GM18867 (cell line): ENCODE data around the gene ARHGAP12.

Experiments used
- ATAC-seq: cut with Tn5 transposase; IDR thresholded peaks from one replicate; pipeline ENCODE4 v1.9.1; 2021; ENCODE audit warnings: mild to moderate bottlenecking, moderate library complexity; ENCODE audit not compliant: unreplicated experiment

ARHGAP12 gene

GRCh38 chr10:31829776-31830175, 98.9 kb downstream of the ARHGAP12 start:
- no peak for ATAC-seq

GRCh38 chr10:31823358-31823757, 105.3 kb downstream of the ARHGAP12 start:
- no peak for ATAC-seq

DNA sequence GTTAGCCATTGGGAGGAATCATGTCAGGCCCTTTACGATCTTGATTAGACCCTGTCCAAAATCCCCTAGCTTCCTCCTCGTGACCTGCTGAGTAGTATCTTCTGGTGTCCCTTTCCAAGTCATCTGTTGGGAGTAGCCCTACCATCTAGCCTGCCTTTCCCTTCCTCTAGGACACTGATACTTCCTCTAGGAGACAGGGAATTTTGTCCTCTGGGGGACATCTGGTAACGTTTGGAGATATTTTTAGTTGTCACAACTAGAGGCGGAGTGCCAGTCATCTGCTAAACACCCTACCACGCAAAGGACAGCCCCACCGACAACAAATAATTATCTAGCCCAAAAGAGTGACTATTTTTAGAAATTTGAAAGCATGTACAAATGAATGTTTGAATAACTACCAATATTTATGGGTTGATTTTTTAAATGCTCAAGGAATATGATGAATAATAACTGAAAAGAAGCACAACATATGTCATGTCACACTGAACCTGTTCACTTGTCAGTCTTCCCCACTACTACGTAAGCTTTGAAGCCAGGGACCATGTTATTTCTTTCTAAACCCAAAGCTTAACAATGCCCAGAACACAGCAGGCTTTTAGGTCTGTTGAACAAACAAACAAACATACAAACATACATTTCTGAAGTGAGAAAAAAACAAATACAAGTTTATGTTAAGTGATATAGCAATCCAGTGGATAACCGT, 105.9 kb downstream of the ARHGAP12 start:
- no peak for ATAC-seq

- ATAC-seq, result no peak
Measured at GRCh38 chr10:31822150-31822549, 106.5 kb downstream of the ARHGAP12 start.

- no peak for ATAC-seq
Measured at GRCh38 chr10:31820778-31821369, 107.8 kb downstream of the ARHGAP12 start.

DNA sequence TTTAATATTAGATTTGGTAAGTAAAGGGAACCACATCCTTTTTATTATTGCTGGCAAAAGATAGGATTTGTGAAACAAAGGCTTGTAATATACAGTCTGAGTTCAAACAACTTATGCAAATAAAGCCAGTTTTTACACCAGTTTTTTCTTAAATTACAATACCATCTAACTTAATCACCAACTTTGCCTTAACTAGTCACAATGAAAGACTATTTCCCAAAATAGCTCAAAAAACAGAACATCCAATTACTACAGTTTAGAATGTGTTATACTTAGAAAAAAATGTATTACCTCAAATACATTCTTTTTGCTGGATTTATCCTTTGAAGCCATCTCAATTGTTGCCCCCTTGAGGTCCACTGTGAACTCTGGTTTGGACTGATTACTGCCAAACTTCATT, 108.5 kb downstream of the ARHGAP12 start:
- ATAC-seq, result no peak

DNA sequence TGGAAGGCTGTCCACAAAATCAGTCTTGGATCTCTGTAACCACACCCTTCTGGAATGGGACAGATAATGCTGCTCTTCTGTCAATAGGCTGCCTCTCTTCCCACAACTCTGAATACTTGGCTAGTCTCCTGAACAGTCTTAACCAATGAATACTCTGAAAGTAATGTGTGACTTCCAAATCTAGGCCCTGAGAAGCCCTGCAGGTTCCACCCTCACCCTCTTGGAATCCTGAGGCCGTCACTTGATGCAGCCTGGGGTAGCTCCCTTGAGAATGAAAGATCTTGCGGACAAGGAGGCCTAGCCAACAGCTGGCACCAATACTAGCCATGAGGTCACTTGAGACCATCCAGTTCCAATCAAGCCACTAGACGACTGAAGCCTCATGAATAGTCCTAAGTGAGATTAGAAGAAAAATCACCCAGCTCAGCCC, 109.2 kb downstream of the ARHGAP12 start:
- ATAC-seq, result no peak

- no peak for ATAC-seq
Measured at GRCh38 chr10:31816318-31816717, 112.3 kb downstream of the ARHGAP12 start.

GRCh38 chr10:31808258-31809218, 120.1 kb downstream of the ARHGAP12 start:
- peak; percentile 70 for ATAC-seq

- no peak for ATAC-seq
Measured at GRCh38 chr10:31804352-31804810, 124.2 kb downstream of the ARHGAP12 start.

- no peak for ATAC-seq
Measured at GRCh38 chr10:31803606-31804351, 124.9 kb downstream of the ARHGAP12 start.

DNA sequence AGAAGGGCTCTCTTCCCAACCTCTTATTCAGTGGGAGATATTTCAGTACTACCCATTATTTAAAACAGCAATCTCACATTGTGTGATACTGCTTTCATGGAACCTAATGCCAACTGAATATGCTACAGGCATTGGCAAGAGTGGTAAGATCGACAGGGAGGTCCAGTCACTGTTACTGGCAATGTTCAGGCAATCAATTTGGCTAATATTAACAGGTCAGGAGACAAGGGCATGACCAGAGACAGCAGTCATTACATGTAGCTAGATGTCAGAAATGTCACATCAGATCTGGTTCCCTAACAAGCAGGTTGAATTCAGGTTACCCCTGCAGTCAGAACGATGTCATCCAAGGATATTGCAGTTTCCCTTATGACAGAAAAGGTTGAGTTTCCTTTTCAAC, 129.4 kb downstream of the ARHGAP12 start:
- no peak for ATAC-seq

DNA sequence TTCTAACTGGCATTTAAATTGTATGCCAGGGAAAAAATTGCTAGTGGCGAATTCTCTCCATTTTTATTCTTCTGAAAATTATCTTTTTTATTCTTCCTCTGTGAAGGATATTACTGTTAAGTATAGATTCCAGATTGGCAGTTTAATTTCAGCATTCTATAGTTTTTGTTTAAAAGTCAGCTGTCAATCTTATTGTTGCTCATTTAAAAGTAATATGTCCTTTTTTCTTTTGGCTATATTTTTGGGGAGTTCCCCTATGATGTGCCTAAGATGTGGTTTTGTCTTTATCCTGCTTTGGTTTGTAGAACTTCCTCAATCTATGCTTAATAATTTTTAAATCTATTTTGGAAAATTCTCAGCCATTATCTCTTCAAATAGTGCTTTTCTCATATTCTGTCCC, 135.9 kb downstream of the ARHGAP12 start:
- ATAC-seq, result no peak

DNA sequence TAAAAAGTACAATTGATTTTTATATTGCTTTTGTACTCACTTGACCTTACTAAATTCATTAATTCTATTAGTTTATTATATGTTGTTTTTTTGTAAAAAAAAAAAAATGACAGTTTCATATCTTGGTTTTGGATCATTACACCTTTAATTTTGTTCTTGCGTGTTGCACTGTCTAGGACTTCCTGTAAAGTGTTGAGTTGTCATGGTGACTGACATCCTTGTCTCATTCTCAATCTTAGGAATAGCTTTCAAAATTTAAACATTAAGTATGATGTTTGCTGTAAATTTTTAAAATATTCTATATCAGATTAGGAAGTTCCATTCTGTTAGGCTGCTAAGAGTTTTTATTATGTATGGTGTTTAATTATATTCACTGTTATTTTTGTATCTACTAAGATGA, 139.1 kb downstream of the ARHGAP12 start:
- no peak for ATAC-seq

DNA sequence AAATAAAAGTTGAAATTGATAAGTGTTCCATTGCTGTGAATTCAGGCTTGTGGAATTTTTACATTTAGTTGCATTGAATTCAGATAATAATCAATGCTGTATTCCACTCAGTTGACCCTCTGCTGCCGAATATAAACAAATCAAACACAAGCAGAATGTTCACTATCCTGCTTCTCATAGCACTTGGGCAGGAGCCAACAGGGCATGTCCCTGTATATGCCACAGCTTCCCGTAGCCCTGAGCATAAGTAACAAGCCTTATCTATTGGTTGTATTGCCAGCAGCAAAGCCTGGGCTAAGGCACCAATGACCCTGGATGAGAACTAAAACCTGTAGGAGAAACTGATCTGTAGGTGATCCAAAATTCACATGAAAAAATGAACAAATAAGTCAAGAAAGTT, 145.9 kb downstream of the ARHGAP12 start:
- ATAC-seq, result no peak

DNA sequence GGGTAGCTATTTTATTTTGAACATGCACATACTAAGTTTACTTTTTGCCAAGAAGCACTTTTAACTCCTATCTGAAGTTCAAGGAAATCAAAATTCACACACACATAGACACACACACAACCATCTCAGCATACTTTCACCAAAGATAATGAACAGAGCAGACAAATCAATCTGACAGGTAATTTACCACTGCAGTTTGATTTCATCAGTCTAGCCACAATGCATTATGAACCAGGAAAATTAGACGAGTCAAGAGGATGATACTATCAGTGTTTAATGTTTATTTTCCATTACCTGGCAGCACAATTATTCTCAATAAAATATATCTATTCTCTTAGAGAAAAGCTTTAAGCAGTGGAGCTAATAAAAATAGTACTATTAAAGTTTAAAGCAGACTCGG, 147.9 kb downstream of the ARHGAP12 start:
- ATAC-seq, result no peak

GRCh38 chr10:31778627-31779026, 150.0 kb downstream of the ARHGAP12 start:
- ATAC-seq, result no peak

- ATAC-seq, result no peak
Measured at GRCh38 chr10:31776159-31776558, 152.5 kb downstream of the ARHGAP12 start.

- no peak for ATAC-seq
Measured at GRCh38 chr10:31774928-31775650, 153.5 kb downstream of the ARHGAP12 start.

DNA sequence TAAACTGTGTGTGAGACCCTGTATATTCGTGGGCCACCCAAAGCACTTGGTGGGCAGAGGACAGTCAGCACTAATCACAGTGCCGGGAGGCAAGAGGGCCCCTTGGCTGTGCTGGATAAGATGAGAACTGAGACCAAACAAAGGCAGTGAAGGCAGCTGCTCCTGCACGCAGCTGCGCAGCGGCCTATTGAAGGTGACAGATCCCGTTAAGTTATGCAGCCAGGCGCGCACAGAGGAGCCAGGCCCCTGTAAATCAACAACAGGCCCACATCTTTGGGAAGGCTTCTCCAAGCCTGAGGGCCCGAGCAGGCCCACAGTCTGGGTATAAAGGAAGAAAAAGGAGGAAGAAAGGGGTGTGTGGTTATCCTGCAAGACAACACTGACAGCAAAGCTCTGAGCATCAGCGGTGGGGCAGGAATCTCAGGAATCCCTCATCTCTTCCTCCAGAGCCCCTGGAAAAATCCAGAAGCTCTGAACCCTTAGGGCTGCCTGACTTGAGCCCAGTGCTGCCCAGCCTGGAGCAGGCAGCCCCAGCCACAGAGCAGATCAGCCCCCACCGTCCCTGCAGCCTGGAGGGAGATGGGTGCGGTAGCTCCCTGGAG, 154.2 kb downstream of the ARHGAP12 start:
- ATAC-seq, result no peak
